ENCODE data around the gene PIK3IP1. TPM values are rescaled to one million over a fixed set of nuclear protein-coding genes. Genes with fewer than 3 reads are reported as not detected.

Gene PIK3IP1
- total RNA-seq, 1 donor from 2014 or later, result 16.4 TPM

GRCh38 chr22:31268281-31268680 is 24.0 kb downstream of the PIK3IP1 start:
- Histone ChIP-seq H3K9me3 (no peaks in the 10 kb centered on the region), H3K4me1 (no peaks in the 10 kb centered on the region), H3K36me3 (peaks cover 58 to 77% of the 10 kb centered on the region in 2 donors), H3K27me3 (no peaks in the 10 kb centered on the region), H3K27ac (no peak overlapping the region), H3K4me3 (no peak overlapping the region)
- no peak for DNase-seq (ENCODE audit: low spot score in 2 of 2)
- no peak for TF ChIP-seq CTCF (IDR thresholded peaks at IDR 0.05)
- intact Hi-C loops (cut with DNase I), result no loop called here

GRCh38 chr22:31263896-31264640 is 28.2 kb downstream of the PIK3IP1 start:
- Histone ChIP-seq H3K9me3 (no peaks in the 10 kb centered on the region), H3K4me3 (no peak overlapping the region), H3K4me1 (no peaks in the 10 kb centered on the region), H3K36me3 (peaks cover 74 to 88% of the 10 kb centered on the region in 2 donors), H3K27ac (no peak overlapping the region), H3K27me3 (no peaks in the 10 kb centered on the region)
- TF ChIP-seq CTCF (IDR thresholded peaks at IDR 0.05), result no peak
- intact Hi-C loops (cut with DNase I), result no loop called here
- DNase-seq (ENCODE audit: low spot score in 2 of 2), result no peak

GRCh38 chr22:31262312-31263133 is 29.8 kb downstream of the PIK3IP1 start:
- Histone ChIP-seq H3K27me3 (no peaks in the 10 kb centered on the region), H3K36me3 (peaks cover 77 to 85% of the 10 kb centered on the region in 2 donors), H3K4me3 (no peak overlapping the region), H3K9me3 (no peaks in the 10 kb centered on the region), H3K27ac (no peak overlapping the region), H3K4me1 (no peaks in the 10 kb centered on the region)
- intact Hi-C loops (cut with DNase I), result no loop called here
- no peak for DNase-seq (ENCODE audit: low spot score in 2 of 2)
- TF ChIP-seq CTCF (IDR thresholded peaks at IDR 0.05), result no peak

- Histone ChIP-seq H3K4me3 (no peak overlapping the region), H3K9me3 (no peaks in the 10 kb centered on the region), H3K27me3 (no peaks in the 10 kb centered on the region), H3K36me3 (peaks cover 61 to 65% of the 10 kb centered on the region in 2 donors), H3K4me1 (no peaks in the 10 kb centered on the region), H3K27ac (no peak overlapping the region)
- DNase-seq (ENCODE audit: low spot score in 2 of 2), result no peak
- no peak for TF ChIP-seq CTCF (IDR thresholded peaks at IDR 0.05)
- intact Hi-C loops (cut with DNase I), result no loop called here
These were observed 31.8 kb downstream of the PIK3IP1 start for GRCh38 chr22:31260474-31260856.

GRCh38 chr22:31259798-31260473 is 32.4 kb downstream of the PIK3IP1 start:
- Histone ChIP-seq H3K4me3 (no peak overlapping the region), H3K27ac (no peak overlapping the region), H3K36me3 (peaks cover 58 to 60% of the 10 kb centered on the region in 2 donors), H3K4me1 (no peaks in the 10 kb centered on the region), H3K27me3 (no peaks in the 10 kb centered on the region), H3K9me3 (no peaks in the 10 kb centered on the region)
- TF ChIP-seq CTCF (IDR thresholded peaks at IDR 0.05), result no peak
- no peak for DNase-seq (ENCODE audit: low spot score in 2 of 2)
- intact Hi-C loops (cut with DNase I), result no loop called here
